GM18868 (cell line): Measurements from ENCODE around the gene CNTFR.
"Not testable (repeated sequence)": the region's sequence is repeated elsewhere in the genome, so short reads cannot be mapped to it uniquely, and the experiment has no call there.

ENCODE experiments used
- ATAC-seq: cut with Tn5 transposase; IDR thresholded peaks from one replicate; pipeline ENCODE4 v1.9.1; 2021; ENCODE audit warnings: mild to moderate bottlenecking, moderate library complexity; ENCODE audit not compliant: unreplicated experiment

Gene CNTFR

DNA sequence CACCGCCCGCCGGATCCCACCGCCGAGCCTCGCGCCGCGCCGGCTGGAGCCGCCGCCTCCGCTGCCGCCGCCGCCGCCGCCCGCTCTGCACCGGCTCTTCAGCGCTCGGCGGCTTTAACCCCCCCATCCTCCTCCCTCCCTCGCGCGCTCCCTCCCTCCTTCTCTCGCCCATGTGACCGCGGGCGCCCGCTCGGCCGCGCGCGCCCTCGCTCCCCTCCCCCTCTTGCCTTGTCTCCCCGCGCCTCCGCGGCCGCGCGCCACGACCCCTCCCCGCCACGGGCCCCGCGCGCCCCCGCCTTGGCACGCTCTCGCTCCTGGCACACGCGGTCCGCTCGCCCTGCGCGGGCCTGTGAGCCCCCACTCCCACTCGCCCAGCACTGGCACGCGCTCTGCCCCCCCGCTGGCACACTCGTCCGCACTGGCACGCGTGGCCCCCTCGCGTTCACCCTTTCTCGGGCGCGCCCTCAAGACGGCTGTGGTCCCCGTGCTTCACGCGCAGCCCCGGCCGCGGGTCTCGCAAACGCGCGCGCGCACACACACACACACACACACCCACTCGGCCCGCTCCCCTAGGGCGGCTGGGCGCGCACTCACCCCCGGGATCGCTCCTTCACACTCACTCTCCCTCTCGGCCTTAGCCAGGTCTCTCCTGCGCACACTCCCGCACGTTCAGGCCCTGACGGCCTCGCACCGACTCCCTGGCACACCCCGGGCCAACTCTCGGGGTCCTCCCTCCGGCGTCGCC lies at the start of gene CNTFR:
CNTFR (minus strand) TSS at position 89 of the 745 bp plus-strand sequence. CDS start 20,743 bp downstream, outside the sequence.
- ATAC-seq: no peak

DNA sequence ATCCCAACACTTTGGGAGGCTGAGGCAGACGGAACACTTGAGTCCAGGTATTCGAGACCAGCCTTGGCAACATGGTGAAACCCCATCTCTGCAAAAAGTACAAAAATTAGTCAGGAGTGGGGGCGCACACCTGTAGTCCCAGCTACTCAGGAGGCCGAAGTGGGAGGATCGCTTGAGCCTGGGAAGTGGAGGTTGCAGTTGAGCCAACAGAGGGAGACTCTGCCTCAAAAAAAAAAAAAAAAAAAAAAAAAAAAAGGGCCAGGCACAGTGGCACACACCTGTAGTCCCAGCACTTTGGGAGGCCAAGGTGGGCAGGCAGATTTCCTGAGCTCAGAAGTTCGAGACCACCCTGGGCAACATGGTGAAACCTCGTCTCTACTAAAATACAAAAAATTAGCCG lies 49.8 kb upstream of the CNTFR start:
- not testable (repeated sequence) for ATAC-seq

GRCh38 chr9:34638138-34638445 lies 48.6 kb upstream of the CNTFR start:
- no peak for ATAC-seq

DNA sequence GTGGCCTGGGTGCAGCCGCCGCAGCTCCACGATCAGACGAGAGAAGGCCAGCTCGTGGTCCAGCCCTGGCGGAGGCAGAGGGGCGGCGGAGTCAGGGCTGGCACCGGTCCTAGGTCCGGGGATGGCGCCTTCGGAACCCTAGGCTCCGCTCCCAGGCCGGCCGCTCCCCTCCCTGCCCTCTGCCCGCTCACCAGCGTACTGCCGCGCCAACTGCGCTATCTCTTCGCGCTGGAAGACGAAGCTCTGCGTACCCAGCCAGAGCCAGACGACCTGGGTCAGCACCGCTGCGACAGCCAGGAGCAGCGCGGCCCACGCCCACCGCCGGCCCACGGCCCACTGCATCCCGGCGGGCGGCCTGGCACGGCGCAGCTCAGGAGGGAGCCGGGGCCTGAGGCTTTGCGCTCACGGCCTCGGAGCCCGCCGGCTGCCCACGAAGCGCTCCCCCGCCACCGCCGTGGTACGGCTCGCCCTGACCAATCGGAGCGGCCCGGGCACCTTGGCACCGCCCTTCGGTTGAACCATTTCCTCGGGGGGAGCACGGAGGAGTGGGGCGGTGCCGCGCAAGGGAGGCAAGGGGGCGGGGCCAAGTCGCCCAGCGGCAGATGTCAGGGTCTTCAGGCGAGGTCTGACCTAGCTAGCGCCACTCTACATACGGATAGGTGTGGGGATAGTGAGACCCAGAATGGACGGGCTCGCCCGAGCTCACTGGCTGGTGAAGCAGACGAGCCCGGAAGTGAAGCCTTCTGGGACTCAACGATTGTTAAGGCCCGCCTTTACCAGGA lies 48.0 kb upstream of the CNTFR start, which contains the start of gene SIGMAR1:
SIGMAR1 (minus strand) TSS at position 432 of the 782 bp plus-strand sequence; CDS start at position 342, 90 bp downstream.
- ATAC-seq: peak; percentile 92

DNA sequence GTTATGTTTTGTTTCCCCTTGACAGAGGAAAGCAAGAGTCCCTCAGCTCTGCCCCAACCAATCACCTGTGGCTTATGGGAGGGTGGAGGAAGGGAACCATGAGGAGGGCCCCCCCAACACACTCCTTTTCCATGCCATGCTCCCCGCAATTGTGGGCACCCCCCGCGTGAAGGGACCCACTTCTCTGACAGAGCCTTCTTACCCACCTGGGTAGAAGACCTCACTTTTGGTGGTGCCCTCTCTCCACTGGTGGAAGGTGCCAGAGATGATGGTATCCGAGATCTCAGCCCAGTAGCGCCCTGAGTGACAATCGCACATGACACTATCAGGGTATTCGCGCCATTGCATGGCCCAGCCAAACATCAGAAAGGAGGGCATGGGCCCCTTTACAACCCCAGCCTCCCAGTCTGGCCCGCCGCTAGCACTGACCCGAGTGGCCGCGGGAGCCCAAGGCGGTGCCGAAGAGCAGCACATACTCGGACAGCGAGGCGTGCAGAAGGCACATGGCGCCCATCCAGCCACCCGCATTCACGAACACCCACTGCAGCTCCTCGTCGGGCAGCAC lies 47.3 kb upstream of the CNTFR start:
- no peak for ATAC-seq

DNA sequence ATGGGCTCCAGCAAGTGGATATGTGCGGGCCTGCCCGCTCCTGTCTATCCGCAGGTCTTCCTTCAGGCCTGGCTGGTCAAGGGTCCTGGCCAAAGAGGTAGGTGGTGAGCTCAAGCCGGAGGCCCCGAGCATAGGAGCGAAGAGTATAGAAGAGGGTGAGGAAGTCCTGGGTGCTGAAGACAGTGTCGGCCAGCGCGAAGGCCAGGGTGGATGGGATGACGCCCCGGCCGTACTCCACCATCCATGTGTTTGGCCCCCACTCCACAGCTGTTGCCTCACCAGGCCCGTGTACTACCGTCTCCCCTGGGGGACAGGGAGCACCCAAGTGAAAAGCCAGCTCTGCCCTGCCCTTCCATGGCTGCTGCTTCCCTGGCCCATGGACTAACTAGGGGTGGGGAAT lies 46.0 kb upstream of the CNTFR start:
- no peak for ATAC-seq

- ATAC-seq: no peak
Measured at GRCh38 chr9:34634551-34635248, 45.2 kb upstream of the CNTFR start.

DNA sequence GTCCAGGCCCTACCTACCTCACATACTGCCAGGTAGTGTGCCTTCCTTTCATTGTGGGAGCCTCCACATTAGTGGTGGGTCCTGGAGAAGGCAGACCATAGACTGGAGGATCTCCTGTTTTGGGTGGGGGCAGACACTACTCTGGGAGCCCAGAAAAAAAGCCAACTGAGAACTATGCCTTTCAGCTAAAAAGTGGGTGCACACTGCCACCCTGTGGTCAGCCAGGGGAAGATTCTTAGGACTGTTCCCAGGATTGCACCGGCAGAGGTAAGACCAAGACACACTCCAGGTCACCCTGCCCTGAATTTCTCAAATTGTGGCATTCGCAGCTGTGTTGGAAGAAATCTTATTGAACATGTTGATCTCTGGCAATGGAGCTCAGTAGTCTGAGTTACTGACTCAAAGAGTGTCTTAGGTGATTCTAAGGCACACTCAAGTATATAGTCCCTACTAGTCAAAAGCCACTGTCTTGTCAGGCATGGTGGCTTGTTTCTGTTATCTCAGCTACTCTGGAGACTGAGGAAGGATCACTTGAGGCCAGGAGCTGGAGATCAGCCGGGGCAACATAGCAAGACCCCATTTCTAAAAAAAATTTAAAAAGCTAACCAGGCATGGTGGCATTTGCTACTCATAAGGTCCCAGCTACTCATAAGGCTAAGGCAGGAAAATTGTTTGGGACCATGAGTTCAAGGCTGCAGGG lies 44.5 kb upstream of the CNTFR start:
- ATAC-seq: peak; percentile 36

DNA sequence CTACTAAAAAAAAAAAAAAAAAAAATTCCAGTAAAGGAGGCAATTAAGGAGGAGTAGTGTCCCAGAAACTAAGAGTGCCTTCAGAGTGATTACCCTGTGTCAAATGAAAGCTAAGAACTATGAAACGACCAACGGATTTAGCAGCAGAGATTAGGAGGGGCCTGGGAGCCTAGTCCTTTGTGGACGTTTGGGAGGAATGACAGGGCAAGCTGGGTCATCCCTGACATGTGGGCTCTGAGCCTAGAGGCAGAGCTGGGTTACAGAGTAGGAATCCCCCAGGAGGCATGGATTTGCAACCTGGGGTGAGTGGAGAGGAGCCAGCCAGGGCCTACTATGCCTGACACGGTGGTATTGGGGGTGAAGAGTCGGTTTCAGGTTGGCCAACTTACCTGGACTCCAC lies 43.6 kb upstream of the CNTFR start:
- no peak for ATAC-seq

- ATAC-seq: no peak
Measured at GRCh38 chr9:34630402-34631154, 41.1 kb upstream of the CNTFR start.

- ATAC-seq: no peak
Measured at GRCh38 chr9:34629491-34629808, 39.9 kb upstream of the CNTFR start.

DNA sequence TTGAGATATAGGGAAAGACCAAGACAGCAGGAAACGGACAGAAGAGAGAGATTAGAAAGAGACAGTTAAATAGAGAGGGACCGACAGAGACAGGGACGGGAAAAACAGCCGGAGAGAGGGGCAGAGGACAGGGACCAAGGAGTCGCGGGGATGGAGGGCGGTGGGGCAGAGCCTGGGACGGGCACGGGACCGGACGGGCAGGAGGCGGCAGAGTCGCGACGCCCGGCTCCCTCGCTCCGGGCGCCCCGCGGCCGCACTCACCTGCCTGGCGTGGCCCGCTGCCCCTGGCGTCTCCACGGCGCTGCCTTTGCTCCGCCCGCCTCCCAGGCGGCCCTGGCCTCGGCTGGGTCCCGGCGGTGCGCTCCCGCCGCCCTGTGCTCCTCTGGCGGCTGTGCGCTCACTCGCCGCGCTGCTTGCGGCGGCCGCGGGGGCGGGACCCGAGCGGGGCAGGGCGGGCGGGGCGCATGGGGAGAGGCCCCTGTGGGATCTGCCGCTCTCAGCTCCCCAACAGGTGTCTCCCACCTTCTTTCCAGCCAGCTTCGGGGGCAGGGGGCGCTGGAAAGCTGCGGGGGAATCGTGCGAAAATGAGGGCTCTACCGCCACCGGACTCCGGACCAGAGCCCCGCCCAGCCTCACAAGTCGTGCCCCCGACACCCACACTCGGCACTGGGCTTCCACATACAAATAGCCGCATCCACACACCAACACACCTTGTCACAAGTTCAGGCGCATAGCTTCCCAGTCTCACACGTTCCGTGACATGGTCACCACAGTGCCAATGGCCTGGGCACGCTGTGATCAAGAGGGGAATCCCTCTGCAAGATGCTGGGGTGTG lies 39.3 kb upstream of the CNTFR start, which contains the start of gene ARID3C:
ARID3C (minus strand) TSS at position 411 of the 835 bp plus-strand sequence. CDS start 1,052 bp downstream, outside the sequence.
- ATAC-seq: peak; percentile 46

GRCh38 chr9:34627716-34628655 lies 38.5 kb upstream of the CNTFR start:
- no peak for ATAC-seq

GRCh38 chr9:34625186-34625486 lies 35.6 kb upstream of the CNTFR start:
- ATAC-seq: no peak

- ATAC-seq: no peak
Measured at GRCh38 chr9:34624475-34625185, 35.1 kb upstream of the CNTFR start.

GRCh38 chr9:34623374-34624235 lies 34.1 kb upstream of the CNTFR start:
- ATAC-seq: no peak
